Measurements from ENCODE around the gene EIF2A.

The EIF2A gene

DNA sequence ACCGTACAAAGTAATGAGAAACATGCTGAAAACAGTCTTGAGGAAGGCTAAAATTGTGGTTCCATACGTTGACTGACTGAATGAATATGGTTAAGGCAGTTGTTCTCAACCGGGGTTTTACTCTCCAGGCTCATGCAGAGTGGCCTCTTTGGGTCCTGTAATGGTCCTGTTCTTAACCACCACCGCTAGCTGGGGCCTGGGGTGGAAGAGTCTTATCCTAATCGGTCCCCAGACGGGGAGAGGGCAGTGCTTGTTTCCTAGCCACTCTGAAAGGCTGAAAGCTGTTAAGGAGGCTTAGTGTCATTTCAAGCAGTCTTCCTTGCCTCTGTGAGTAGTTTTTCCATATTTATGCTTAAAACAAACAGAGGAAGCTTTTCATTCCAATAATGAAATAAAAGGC, 88.5 kb downstream of the EIF2A start:
- TF ChIP-seq, protein P1, sequence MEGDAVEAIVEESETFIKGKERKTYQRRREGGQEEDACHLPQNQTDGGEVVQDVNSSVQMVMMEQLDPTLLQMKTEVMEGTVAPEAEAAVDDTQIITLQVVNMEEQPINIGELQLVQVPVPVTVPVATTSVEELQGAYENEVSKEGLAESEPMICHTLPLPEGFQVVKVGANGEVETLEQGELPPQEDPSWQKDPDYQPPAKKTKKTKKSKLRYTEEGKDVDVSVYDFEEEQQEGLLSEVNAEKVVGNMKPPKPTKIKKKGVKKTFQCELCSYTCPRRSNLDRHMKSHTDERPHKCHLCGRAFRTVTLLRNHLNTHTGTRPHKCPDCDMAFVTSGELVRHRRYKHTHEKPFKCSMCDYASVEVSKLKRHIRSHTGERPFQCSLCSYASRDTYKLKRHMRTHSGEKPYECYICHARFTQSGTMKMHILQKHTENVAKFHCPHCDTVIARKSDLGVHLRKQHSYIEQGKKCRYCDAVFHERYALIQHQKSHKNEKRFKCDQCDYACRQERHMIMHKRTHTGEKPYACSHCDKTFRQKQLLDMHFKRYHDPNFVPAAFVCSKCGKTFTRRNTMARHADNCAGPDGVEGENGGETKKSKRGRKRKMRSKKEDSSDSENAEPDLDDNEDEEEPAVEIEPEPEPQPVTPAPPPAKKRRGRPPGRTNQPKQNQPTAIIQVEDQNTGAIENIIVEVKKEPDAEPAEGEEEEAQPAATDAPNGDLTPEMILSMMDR (IDR thresholded peaks at IDR 0.05; ENCODE audit: insufficient read depth, low read length, missing control alignments) = no peak
- CTCF ChIA-PET = no interaction called here
- no peak for DNase-seq (ENCODE audit: low read depth, low spot score)

DNA sequence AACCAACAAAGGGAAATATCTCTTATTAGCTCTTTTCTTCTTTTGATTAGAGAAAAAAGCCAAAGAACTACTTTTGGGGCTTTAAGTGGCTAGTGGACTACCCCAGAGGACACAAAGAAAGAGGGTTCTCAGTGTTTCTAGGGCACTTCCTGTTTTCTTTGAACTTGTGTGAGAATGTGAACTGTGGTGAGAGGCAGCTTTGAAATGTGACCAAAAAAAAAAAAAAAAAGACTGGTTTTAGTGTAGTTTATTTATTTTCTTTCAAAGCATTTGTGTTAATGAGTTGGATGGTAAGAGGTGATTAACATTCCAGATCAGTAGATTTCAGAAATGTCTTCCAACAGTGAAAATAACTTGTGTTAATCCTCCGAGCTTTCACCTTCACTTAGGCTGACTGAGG, 88.9 kb downstream of the EIF2A start:
- TF ChIP-seq, protein P1 (IDR thresholded peaks at IDR 0.05; ENCODE audit: insufficient read depth, low read length, missing control alignments) = no peak
- CTCF ChIA-PET = no interaction called here
- POLR2A ChIA-PET = no interaction called here
- no peak for DNase-seq (ENCODE audit: low read depth, low spot score)
- no peak overlapping the region for H3K4me3 ChIP-seq (ENCODE audit: low read depth, low read length)

More for the DNA sequence above, 88.5 kb downstream of the EIF2A start:
- POLR2A ChIA-PET = no interaction called here
- no peak overlapping the region for H3K4me3 ChIP-seq (ENCODE audit: low read depth, low read length)
